Ectodermal cell (in vitro differentiated cells): ENCODE measurements around the gene GREB1.
A peak's percentile ranks its signal among the peaks of the same experiment; 100 is the strongest.

Experiments used
- H3K27ac ChIP-seq: 2 replicates; pipeline ENCODE4 v1.7.0; 2013; ENCODE audit warnings: mild to moderate bottlenecking, low read depth, low read length; ENCODE audit not compliant: insufficient read depth, poor library complexity, severe bottlenecking
- H3K27me3 ChIP-seq: 2 replicates; pipeline ENCODE4 v1.7.0; 2013; ENCODE audit warnings: mild to moderate bottlenecking, low read length; ENCODE audit not compliant: insufficient read depth, control insufficient read depth, poor library complexity, severe bottlenecking
- H3K36me3 ChIP-seq: one replicate; pipeline ENCODE4 v1.7.0; 2013; ENCODE audit warnings: low read length; ENCODE audit not compliant: control insufficient read depth, insufficient read depth
- H3K4me1 ChIP-seq: one replicate; pipeline ENCODE4 v1.7.0; 2013; ENCODE audit warnings: low read length; ENCODE audit not compliant: control insufficient read depth, insufficient read depth
- H3K4me3 ChIP-seq: 2 replicates; pipeline ENCODE4 v1.7.0; 2013; ENCODE audit warnings: low read depth, low read length, control low read depth; ENCODE audit not compliant: insufficient read depth
- H3K9me3 ChIP-seq: 2 replicates; pipeline ENCODE4 v1.7.0; 2013; ENCODE audit warnings: mild to moderate bottlenecking, low read length, moderate library complexity; ENCODE audit not compliant: control insufficient read depth
- WGBS, 2 experiments: methylation state at CpG; one replicate each; pipeline ENCODE4 v1.1.7; 2013; ENCODE audit warnings: missing lambda C conversion rate in 2 of 2; 5-methylcytosine and 5-hydroxymethylcytosine counted together

Gene GREB1

DNA sequence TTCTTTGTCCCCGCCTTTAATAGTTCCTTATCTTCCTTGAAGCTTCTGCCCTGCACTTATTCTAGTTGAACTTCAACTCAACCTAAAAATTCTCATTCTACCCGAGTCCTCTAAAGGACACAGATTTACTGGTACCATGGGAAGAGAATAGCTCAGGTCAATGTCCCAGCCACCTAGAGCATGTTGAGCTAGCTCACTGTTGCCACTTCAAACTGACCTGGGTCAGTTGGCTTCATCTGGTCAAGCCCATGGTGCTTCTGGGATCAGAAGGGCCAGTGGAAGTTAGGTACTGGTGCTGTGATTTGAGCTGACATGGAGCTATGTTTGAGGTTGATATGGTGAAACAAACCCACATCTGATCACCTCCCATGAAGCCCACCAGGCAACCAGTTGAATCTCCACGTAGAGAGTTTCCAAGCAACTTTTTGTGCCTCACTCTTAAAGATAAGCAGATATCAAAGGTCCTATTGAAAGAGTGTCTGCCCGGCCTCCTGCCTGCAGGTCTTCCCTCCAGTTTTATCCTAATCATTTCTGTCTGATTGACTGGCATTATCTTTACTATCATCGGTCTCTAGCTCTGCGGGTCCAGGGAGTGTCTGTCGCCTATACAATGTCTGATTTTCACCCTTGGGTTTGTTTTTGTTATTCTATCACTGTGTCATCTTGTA lies 17.2 kb downstream of the GREB1 start:
- WGBS, 2 experiments, result 90 to 94% methylated on average over 7 of the region's 7 CpGs
- no peak overlapping the region for H3K4me3 ChIP-seq
- no peaks in the 10 kb centered on the region for H3K9me3 ChIP-seq
- H3K27me3 ChIP-seq, result no peaks in the 10 kb centered on the region
- peaks cover 17% of the 10 kb centered on the region for H3K4me1 ChIP-seq
- no peaks in the 10 kb centered on the region for H3K36me3 ChIP-seq
- no peak overlapping the region for H3K27ac ChIP-seq

DNA sequence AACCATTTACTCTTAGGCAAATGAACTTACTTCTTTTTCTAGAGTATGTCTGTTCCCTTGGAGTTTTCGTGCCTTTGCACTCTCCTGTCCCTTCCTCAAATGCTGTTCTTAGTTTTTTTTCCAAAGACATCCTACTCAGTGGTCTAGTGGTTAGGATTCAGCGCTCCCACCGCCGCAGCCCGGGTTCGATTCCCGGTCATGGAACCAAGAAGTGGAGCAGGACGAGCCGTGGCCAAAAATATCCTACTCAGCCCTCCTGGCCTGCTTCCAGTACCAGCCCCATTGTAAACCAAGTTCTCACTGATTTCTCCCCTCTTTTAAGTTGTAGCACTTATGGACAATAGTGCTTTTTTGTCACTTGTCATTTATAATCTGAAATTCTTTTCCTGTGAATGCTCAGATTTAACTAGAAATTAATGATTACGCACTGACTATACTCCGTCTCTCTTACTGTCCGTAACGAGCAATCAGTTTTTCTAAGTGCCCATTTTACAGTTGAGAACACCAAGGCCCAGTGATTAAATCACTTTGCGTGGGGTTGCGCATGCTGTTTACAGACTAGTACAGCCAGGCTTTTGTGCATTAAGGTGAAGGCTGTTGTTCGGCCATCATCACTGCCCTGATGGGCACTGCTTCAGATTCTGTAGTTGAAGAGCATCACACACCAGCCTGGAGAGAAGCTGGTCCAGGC lies 17.9 kb downstream of the GREB1 start:
- Histone ChIP-seq H3K36me3 (no peaks in the 10 kb centered on the region), H3K9me3 (no peaks in the 10 kb centered on the region), H3K4me3 (no peak overlapping the region), H3K27me3 (no peaks in the 10 kb centered on the region), H3K27ac (no peak overlapping the region), H3K4me1 (peaks cover 17% of the 10 kb centered on the region)
- WGBS, 2 experiments, result 97 to 98% methylated on average over 16 of the region's 16 CpGs

DNA sequence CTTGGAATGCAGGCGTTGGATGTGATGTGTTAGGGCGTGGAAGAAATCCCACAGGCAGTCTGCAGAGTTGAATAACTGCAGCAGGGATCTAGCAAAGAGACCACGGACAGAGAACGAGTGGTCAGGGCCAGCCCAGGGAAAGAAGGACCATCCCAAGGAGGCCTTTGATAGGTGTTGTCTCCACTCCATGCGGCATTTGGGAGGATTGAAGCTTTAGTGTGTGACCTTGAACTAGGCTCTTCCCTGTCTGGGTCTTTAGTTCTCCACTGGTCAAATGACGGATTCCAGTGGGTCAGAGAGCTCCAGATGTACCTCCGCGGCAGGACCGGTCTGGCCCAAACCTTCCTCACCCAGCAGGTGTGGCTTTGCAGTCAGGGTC lies 18.4 kb downstream of the GREB1 start:
- Histone ChIP-seq H3K27ac (no peak overlapping the region), H3K4me3 (no peak overlapping the region), H3K4me1 (peaks cover 17% of the 10 kb centered on the region), H3K9me3 (no peaks in the 10 kb centered on the region), H3K36me3 (no peaks in the 10 kb centered on the region), H3K27me3 (no peaks in the 10 kb centered on the region)
- WGBS, 2 experiments, result 95 to 96% methylated on average over 9 of the region's 9 CpGs

DNA sequence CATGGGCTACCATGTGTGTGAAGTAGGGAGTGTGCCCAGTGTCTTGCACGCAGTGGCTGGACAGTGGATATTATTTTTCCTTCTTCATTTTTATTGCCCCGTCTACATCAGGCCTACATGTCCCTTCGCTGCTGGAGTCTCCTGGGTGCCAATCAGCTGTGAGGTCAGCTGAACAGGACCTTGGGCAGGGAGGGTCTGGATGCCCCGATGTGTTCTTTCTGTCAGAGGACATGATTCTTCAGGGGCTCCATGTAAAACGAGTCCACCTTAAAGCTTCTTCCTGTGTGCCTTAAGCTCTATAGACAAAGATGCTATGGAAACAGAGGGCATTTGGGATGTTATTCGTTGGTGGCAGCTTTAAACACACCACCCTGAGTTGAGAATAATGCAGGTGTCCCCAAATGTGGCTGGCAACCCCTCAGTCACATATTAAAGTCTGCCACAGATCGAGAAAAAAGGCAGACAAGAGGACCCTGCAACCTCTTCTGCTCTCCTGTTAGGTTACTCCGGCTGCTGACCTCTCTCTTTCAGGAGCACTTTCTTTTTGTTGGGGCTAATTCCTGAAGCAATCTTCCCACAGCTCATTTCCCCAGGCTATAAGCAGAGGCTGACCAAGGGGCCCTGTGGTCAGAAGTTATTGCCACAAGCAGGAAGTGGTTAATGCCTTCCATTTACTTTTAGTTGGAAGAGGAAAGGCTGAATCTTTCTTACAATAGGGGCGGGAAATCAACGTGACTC lies 20.0 kb downstream of the GREB1 start:
- H3K27me3 ChIP-seq, result no peaks in the 10 kb centered on the region
- 80 to 84% methylated on average over 10 of the region's 10 CpGs for WGBS, 2 experiments
- H3K9me3 ChIP-seq, result no peaks in the 10 kb centered on the region
- H3K4me1 ChIP-seq, result peaks cover 32% of the 10 kb centered on the region
- no peak overlapping the region for H3K4me3 ChIP-seq
- H3K36me3 ChIP-seq, result no peaks in the 10 kb centered on the region
- peak overlapping the region; percentile 76 for H3K27ac ChIP-seq

DNA sequence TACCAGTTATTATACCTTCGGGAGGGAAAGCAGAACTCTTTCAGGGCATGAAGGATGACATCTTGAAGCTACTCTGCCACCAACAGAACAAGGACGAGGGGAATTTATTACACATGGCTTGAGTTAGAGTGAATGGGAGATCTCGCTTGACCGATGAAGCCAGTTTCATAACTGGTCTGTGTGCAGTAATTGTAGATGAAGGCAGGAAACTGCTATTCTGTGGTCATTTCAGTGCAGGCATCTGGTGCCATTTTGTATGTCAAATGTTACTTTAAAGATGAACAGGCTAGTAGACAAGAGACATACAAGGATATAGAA lies 20.5 kb downstream of the GREB1 start:
- Histone ChIP-seq H3K36me3 (no peaks in the 10 kb centered on the region), H3K4me1 (peaks cover 37% of the 10 kb centered on the region), H3K9me3 (no peaks in the 10 kb centered on the region), H3K4me3 (no peak overlapping the region), H3K27ac (peak overlapping the region; percentile 76), H3K27me3 (no peaks in the 10 kb centered on the region)
- WGBS, 2 experiments, result 85 to 88% methylated on average over 4 of the region's 4 CpGs

DNA sequence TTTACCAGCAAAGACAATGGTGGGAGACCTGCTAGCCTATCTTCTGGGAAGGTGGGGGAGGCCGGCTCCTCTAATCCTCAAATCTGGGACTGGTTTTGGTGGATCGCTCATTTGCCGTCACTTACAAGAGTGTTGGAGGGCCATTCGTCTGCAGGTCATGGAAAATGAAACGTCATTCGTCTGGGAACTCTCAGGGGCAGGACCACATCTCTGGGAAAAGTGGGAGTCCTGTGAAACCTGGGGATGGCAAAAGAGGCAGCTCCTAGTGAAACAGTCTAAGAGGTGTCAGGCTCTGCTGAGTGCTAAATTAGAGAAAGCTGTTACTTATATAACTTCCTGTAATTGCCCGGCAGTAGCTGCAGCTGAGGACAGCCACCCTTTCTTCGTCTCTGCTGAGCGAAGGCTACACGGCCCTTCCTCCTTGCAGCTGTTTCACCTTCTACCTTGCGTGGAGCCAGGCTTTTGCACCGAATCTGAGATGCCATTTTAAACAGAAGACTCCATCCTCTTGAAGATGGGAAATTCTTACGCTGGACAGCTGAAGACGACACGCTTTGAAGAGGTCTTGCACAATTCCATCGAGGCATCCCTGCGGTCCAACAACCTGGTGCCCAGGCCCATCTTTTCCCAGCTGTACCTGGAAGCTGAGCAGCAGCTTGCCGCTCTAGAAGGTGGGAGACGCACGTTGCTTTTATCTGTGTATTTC lies 22.4 kb downstream of the GREB1 start:
- WGBS, 2 experiments, result 91 to 93% methylated on average over 20 of the region's 20 CpGs
- H3K27ac ChIP-seq, result no peak overlapping the region
- no peaks in the 10 kb centered on the region for H3K9me3 ChIP-seq
- H3K36me3 ChIP-seq, result no peaks in the 10 kb centered on the region
- H3K27me3 ChIP-seq, result no peaks in the 10 kb centered on the region
- no peak overlapping the region for H3K4me3 ChIP-seq
- peaks cover 44% of the 10 kb centered on the region for H3K4me1 ChIP-seq

DNA sequence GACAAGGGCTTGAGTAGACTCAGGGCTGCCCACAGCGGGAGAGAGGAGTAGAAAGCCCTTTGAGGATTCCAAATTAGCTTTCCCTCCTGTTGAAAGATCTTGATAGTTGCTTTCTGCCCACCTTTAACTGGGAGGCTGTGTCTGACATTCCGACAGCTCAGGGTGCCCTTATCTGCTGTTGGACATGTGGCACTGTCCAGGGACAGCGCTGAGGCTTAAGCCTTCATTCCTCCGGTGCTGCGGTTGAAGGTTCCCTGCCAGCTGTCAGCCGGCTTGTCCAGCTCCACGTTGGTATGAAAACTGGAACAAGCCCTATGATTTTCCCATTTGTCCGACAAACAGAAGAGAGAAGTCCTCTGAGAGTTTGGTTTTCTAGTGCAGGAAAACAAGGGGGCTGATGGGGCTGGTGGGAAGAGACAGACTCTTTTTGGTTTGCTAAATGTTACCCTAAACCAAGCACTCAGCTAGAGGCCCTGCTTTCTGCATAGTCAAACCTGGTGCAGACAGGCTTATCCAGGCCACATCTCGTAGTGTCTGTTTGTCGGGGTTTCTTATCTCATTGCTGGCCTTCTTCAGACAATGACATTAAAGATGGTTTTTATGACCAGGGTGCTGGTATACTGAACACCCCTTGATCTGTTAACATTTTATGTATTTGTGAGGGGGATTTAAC lies 24.5 kb downstream of the GREB1 start:
- no peaks in the 10 kb centered on the region for H3K27me3 ChIP-seq
- WGBS, 2 experiments, result 91 to 92% methylated on average over 10 of the region's 10 CpGs
- peak overlapping the region; percentile 60 for H3K27ac ChIP-seq
- H3K4me3 ChIP-seq, result no peak overlapping the region
- no peaks in the 10 kb centered on the region for H3K36me3 ChIP-seq
- H3K9me3 ChIP-seq, result no peaks in the 10 kb centered on the region
- H3K4me1 ChIP-seq, result peaks cover 40% of the 10 kb centered on the region

DNA sequence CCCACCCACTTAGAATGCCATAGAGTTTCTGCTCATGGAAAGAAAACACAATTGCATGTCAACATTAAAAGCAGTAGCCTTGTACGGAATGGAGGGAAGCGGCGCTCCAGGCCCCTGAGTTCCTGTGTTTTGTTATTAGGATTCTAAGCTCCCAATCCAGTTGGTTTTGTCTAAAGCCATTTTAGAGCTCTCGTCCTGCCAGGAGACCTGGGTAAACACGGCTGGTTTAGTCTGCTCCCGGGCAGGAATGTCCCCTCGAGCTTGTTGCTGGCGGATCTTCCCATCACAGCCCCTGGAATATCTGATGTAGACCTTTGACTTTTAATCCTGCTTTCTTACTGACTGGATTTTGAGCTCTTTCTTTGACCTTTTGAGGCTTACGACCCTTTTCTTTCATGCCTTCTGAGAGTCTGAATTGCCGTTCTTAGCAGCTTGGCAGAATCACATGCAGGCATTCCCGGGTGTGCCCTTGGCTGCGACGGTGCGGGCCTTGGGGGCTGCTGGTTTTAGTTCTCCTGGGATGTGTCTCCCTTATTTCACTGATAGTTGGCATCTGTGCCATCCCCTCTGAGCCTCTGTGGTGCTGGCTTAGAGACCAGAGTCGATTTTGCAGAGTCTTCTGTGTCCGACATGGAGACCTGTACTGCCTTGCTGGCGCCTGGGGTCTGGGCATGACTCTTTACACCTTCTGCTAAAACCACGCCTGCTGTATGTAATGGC lies 25.4 kb downstream of the GREB1 start:
- no peaks in the 10 kb centered on the region for H3K9me3 ChIP-seq
- WGBS, 2 experiments, result 79 to 87% methylated on average over 18 of the region's 18 CpGs
- no peaks in the 10 kb centered on the region for H3K36me3 ChIP-seq
- peak overlapping the region; percentile 60 for H3K27ac ChIP-seq
- no peaks in the 10 kb centered on the region for H3K27me3 ChIP-seq
- no peak overlapping the region for H3K4me3 ChIP-seq
- peaks cover 32% of the 10 kb centered on the region for H3K4me1 ChIP-seq

DNA sequence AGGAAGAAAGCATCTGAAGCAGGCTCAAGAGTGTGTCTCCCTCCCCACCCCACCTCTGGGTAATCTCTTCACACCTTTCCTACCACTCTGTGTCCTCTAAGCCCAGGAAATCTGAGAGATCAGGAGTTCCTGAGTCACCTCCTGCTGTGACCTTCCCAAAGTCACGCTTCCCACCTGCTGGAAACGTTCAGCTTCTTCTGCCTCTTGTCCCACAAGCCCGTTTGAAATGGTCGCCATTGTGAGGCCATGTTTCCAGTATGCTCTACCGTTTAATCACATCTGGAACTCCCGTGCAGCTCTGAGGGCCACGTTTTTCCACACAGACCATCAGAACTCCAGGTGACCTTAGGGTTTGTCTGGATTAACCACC lies 25.9 kb downstream of the GREB1 start:
- H3K4me1 ChIP-seq, result peaks cover 27% of the 10 kb centered on the region
- H3K9me3 ChIP-seq, result no peaks in the 10 kb centered on the region
- no peaks in the 10 kb centered on the region for H3K27me3 ChIP-seq
- no peak overlapping the region for H3K27ac ChIP-seq
- no peaks in the 10 kb centered on the region for H3K36me3 ChIP-seq
- 81 to 86% methylated on average over 7 of the region's 7 CpGs for WGBS, 2 experiments
- H3K4me3 ChIP-seq, result no peak overlapping the region
